IMR-90 (cell line): ENCODE measurements around the gene NAA50. TPM values are rescaled to one million over a fixed set of nuclear protein-coding genes. Genes with fewer than 3 reads are reported as not detected.

Experiments used
- ATAC-seq: fragments of 200-7000 bp; cut with Tn5 transposase; 2 replicates; pipeline ENCODE4 v1.9.1; 2020; ENCODE audit warnings: low read depth, mild to moderate bottlenecking, moderate library complexity
- BruUV-seq: library from RNA; stranded (reverse); fragments of 400-500 nt; replicated peaks from 2 replicates; lab custom pipeline; 2021; lab: Mats Ljungman, UMichigan
- CTCF ChIA-PET: fragments of 300-600 bp; formaldehyde crosslinking; extraction: SDS; loops from one replicate; lab custom pipeline; 2021; ENCODE audit warnings: antibody characterized with exemption; lab: Yijun Ruan, JAX
- POLR2A ChIA-PET: fragments of 300-600 bp; sonication (Branson Sonifier 250); formaldehyde crosslinking; loops from one replicate; lab custom pipeline; 2022; ENCODE audit warnings: antibody characterized with exemption; ENCODE audit not compliant: unreplicated experiment; lab: Charles Lee
- DNase-seq: peaks from one replicate; pipeline ENCODE4 v3.0.0; 2013
- H2AFZ ChIP-seq: replicated peaks from 2 replicates; pipeline ENCODE3; 2013; ENCODE audit warnings: low read length, mild to moderate bottlenecking; ENCODE audit not compliant: poor library complexity
- H2AK5ac ChIP-seq: 2 replicates; pipeline ENCODE4 v1.6.1; 2013; ENCODE audit warnings: low read depth, low read length, inconsistent platforms
- H2AK9ac ChIP-seq: replicated peaks from 2 replicates; pipeline ENCODE3; 2013; ENCODE audit warnings: mild to moderate bottlenecking, low read depth, low read length, moderate library complexity; ENCODE audit not compliant: poor library complexity
- H2BK120ac ChIP-seq: 2 replicates; pipeline ENCODE4 v1.6.1; 2013; ENCODE audit warnings: low read depth, low read length, inconsistent platforms
- H2BK15ac ChIP-seq: 3 replicates; pipeline ENCODE4 v1.6.1; 2013; ENCODE audit warnings: low read depth, low read length, inconsistent platforms
- H2BK20ac ChIP-seq: 2 replicates; pipeline ENCODE4 v1.6.1; 2013; ENCODE audit warnings: low read depth, mild to moderate bottlenecking, inconsistent platforms, low read length, moderate library complexity
- H2BK5ac ChIP-seq: 2 replicates; pipeline ENCODE4 v1.6.1; 2013; ENCODE audit warnings: mild to moderate bottlenecking, low read depth, low read length, inconsistent platforms; ENCODE audit not compliant: poor library complexity, severe bottlenecking
- H3K14ac ChIP-seq: replicated peaks from 2 replicates; pipeline ENCODE4 v1.6.1; 2013; ENCODE audit warnings: low read depth, low read length, inconsistent platforms
- H3K18ac ChIP-seq: 2 replicates; pipeline ENCODE4 v1.6.1; 2013; ENCODE audit warnings: low read depth, low read length, control low read depth
- H3K23ac ChIP-seq: 2 replicates; pipeline ENCODE4 v1.6.1; 2013; ENCODE audit warnings: low read depth, low read length, inconsistent platforms
- H3K27ac ChIP-seq: 2 replicates; pipeline ENCODE4 v1.5.1; 2013; ENCODE audit warnings: mild to moderate bottlenecking, control low read depth, low read length; ENCODE audit not compliant: insufficient read depth
- H3K27me3 ChIP-seq: 2 replicates; pipeline ENCODE4 v1.6.1; 2013; ENCODE audit warnings: low read length; ENCODE audit not compliant: control insufficient read depth, insufficient read depth
- H3K36me3 ChIP-seq: 2 replicates; pipeline ENCODE4 v1.6.1; 2013; ENCODE audit warnings: low read length, mixed read lengths; ENCODE audit not compliant: control insufficient read depth, insufficient read depth
- H3K4ac ChIP-seq: 2 replicates; pipeline ENCODE4 v1.6.1; 2013; ENCODE audit warnings: low read depth, low read length, inconsistent platforms
- H3K4me1 ChIP-seq: 2 replicates; pipeline ENCODE4 v1.6.1; 2013; ENCODE audit warnings: low read length, mixed read lengths; ENCODE audit not compliant: control insufficient read depth, insufficient read depth
- H3K4me2 ChIP-seq: 2 replicates; pipeline ENCODE4 v1.6.1; 2013; ENCODE audit warnings: low read depth, mild to moderate bottlenecking, control low read depth, low read length, moderate library complexity
- H3K4me3 ChIP-seq: 2 replicates; pipeline ENCODE4 v1.5.1; 2013; ENCODE audit warnings: low read depth, mild to moderate bottlenecking, control low read depth, low read length, moderate library complexity; ENCODE audit not compliant: insufficient read depth
- H3K56ac ChIP-seq: 2 replicates; pipeline ENCODE4 v1.6.1; 2013; ENCODE audit warnings: low read length, inconsistent platforms; ENCODE audit not compliant: insufficient read depth; ENCODE audit errors: extremely low read depth
- H3K79me1 ChIP-seq, 2 experiments: 2 replicates each; pipeline ENCODE4 v1.6.1; 2013; ENCODE audit warnings: low read length in 2 of 2, inconsistent platforms in 1 of 2, low read depth in 1 of 2
- H3K9ac ChIP-seq: 2 replicates; pipeline ENCODE4 v1.6.1; 2013; ENCODE audit warnings: low read depth, low read length, control low read depth
- H3K9me1 ChIP-seq: 2 replicates; pipeline ENCODE4 v1.6.1; 2013; ENCODE audit warnings: low read length, inconsistent platforms; ENCODE audit not compliant: insufficient read depth
- H3K9me3 ChIP-seq: 2 replicates; pipeline ENCODE4 v1.6.1; 2013; ENCODE audit warnings: low read length; ENCODE audit not compliant: control insufficient read depth, insufficient read depth
- H4K20me1 ChIP-seq: 2 replicates; pipeline ENCODE4 v1.6.1; 2013; ENCODE audit warnings: low read length, inconsistent platforms; ENCODE audit not compliant: insufficient read depth
- H4K5ac ChIP-seq: 2 replicates; pipeline ENCODE4 v1.6.1; 2013; ENCODE audit warnings: mild to moderate bottlenecking, low read depth, low read length, control low read depth
- H4K8ac ChIP-seq, 2 experiments: 2 replicates each; pipeline ENCODE4 v1.6.1; 2013; ENCODE audit warnings: low read depth in 2 of 2, low read length in 2 of 2, control low read depth in 1 of 2, inconsistent platforms in 1 of 2
- H4K91ac ChIP-seq: 2 replicates; pipeline ENCODE4 v1.6.1; 2013; ENCODE audit warnings: low read depth, low read length, inconsistent platforms; ENCODE audit not compliant: insufficient read depth
- SMC3 ChIP-seq: fragments of 150-350 bp; IDR thresholded peaks from 2 replicates; pipeline ENCODE4 v1.6.1; 2016; ENCODE audit warnings: low read depth, mild to moderate bottlenecking, antibody characterized with exemption, low read length, moderate library complexity
- dilution Hi-C: fragments of 300-500 bp; cut with HindIII; formaldehyde crosslinking; loops from one replicate; pipeline ENCODE4 v1.14.3; 2018; ENCODE audit warnings: low sequenced_read_pairs; ENCODE audit not compliant: unreplicated experiment
- in situ Hi-C: fragments of 300-500 bp; cut with MboI; formaldehyde crosslinking; loops from 3 replicates; pipeline ENCODE4 v1.14.3; 2019; ENCODE audit warnings: low sequenced_read_pairs, inconsistent platforms, mixed read lengths
- intact Hi-C: fragments of 100-400 bp; cut with micrococcal nuclease; formaldehyde crosslinking; loops from 2 replicates; pipeline ENCODE4 v1.10.0; 2022
- polyA plus RNA-seq, 3 experiments: library from polyadenylated mRNA; depleted of rRNA; stranded (reverse); fragments of >200 nt; gene quantifications; 2 replicates each; pipeline ENCODE4 v1.2.3, GENCODE V29; 2012; ENCODE audit warnings: low replicate concordance in 1 of 3
- total RNA-seq: library from RNA; depleted of rRNA; stranded (reverse); fragments of >200 nt; gene quantifications from 2 replicates; pipeline ENCODE4 v1.2.3, GENCODE V29; 2012

NAA50 gene
- total and polyA plus RNA-seq, 2 of the 4 experiments (the other 2 are of a cell fraction) = 42.4 to 125 TPM

- TF ChIP-seq SMC3 = no peak
Observed at GRCh38 chr3:113771993-113772392, 25.9 kb upstream of the NAA50 start.

More at GRCh38 chr3:113771993-113772392, 25.9 kb upstream of the NAA50 start:
- Histone ChIP-seq H3K9me3 (no peaks in the 10 kb centered on the region), H2AK5ac (peak overlapping the region; percentile 95), H2AFZ (no peak overlapping the region), H4K5ac (peak overlapping the region; percentile 11), H3K4me2 (no peak overlapping the region), H2AK9ac (no peak overlapping the region), H4K20me1 (no peaks in the 10 kb centered on the region), H2BK20ac (peak overlapping the region; percentile 84), H3K56ac (no peak overlapping the region), H3K27ac (peak overlapping the region; percentile 33; the same call in 1 of the 2 replicates), H4K91ac (peak overlapping the region; percentile 91), H3K9ac (no peak overlapping the region), H3K14ac (peak overlapping the region; percentile 81), H3K23ac (peak overlapping the region; percentile 24), H3K36me3 (no peaks in the 10 kb centered on the region; the same call in 1 of the 2 replicates), H3K9me1 (peaks cover 5% of the 10 kb centered on the region), H4K8ac (peak overlapping the region; percentile 16 to 53; a peak in 2 of 4 replicates), H3K79me1 (peaks cover 28 to 39% of the 10 kb centered on the region in 2 experiments), H2BK120ac (peak overlapping the region; percentile 80), H3K4ac (peak overlapping the region; percentile 92), H3K4me1 (peaks cover 15% of the 10 kb centered on the region), H2BK15ac (peak overlapping the region; percentile 92; the same call in 2 of the 3 replicates), H3K18ac (peak overlapping the region; percentile 91), H2BK5ac (peak overlapping the region; percentile 32), H3K27me3 (no peaks in the 10 kb centered on the region), H3K4me3 (no peak overlapping the region)
- no peak for DNase-seq
- intact Hi-C loops = loop anchor here (2.0 kb wide), 1 partner anchor 25 kb away; the partner anchor contains the start of genes ATP6V1A and NAA50
- POLR2A ChIA-PET = interaction anchor here (0.7 kb wide), 1 partner anchor 11 kb away, joined by 7 read pairs; no protein-coding TSS in a partner anchor
- dilution Hi-C loops = no loop called here
- CTCF ChIA-PET = no interaction called here
- in situ Hi-C loops = no loop called here
- no TSS peak for BruUV-seq
- ATAC-seq = no peak
